Melanocyte of skin (primary cell): ENCODE data around the gene SELENOT. TPM values are rescaled to one million over a fixed set of nuclear protein-coding genes. Genes with fewer than 3 reads are reported as not detected.

Experiments
- total RNA-seq, 2 donors: library from RNA; depleted of rRNA; stranded (reverse); fragments of >200 nt; gene quantifications; 2 replicates each; pipeline ENCODE4 v1.2.3, GENCODE V29; 2012

Gene SELENOT
- 100 to 1,000 TPM; 111 to 134 TPM for total RNA-seq

DNA sequence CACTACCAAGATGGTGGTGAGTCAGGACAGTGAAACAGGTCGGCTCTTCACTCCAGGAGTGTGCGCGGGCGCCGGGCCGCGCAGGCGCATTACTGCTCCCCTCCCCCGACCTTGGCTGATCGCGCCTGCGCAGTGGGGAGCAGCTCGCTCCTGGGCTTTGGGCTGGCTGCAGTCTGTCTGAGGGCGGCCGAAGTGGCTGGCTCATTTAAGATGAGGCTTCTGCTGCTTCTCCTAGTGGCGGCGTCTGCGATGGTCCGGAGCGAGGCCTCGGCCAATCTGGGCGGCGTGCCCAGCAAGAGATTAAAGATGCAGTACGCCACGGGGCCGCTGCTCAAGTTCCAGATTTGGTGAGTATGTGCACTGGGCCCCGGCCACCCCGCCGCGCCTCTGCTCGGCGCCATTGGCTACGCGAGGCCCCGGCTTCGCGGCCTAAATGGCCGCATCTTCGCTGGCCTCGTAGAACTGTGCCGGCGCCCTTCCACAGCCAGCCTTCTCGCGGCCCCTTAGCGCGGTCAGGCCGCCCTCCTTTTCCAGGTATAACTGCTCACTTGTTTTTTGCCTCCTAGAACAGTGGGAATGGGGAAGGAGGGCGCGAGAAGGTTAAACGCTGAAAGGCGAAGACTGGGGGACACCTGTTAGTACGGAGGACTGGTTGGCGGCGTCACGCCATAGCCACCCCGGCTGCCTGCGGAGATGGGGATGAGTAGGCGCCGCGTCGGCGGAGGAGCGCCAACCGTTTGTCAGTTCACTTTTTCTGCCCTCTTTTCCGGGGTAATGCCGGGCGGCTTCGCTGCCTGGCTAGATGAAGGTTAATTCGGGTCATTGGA lies at the start of gene SELENOT:
Gene SELENOT, plus strand, starts transcription at position 169 of the 827 bp plus-strand sequence. Its CDS starts 42 bp downstream, at position 211.

Other genes with a start within 250 kb of the SELENOT start
- gene TSC22D2, start 195.0 kb upstream of the SELENOT start, total RNA-seq: 10 to 100 TPM in 1 of 2 donors, 1 to 10 TPM in 1; 10.0 to 12.0 TPM
- 100 to 1,000 TPM in 1 of 2 donors, 10 to 100 TPM in 1; 65.7 to 101 TPM for gene SERP1, start 56.8 kb upstream of the SELENOT start, total RNA-seq
- 100 to 1,000 TPM in 1 of 2 donors, 10 to 100 TPM in 1; 96.4 to 157 TPM for gene EIF2A, start 56.5 kb upstream of the SELENOT start, total RNA-seq
- gene ERICH6, start 100.6 kb downstream of the SELENOT start, total RNA-seq: not detected
- gene SIAH2, start 159.8 kb downstream of the SELENOT start, total RNA-seq: 10 to 100 TPM; 11.4 to 22.3 TPM